Measurements from ENCODE around the gene CCDC92. TPM values are rescaled to one million over a fixed set of nuclear protein-coding genes. Genes with fewer than 3 reads are reported as not detected.

The CCDC92 gene
- total and polyA plus RNA-seq, 10 of the 15 experiments (the other 5 are each of a cell fraction or from before 2014, with no cell fraction given), result 0.53 to 11.8 (median 4.2) TPM

GRCh38 chr12:123938679-123939480 is 33.8 kb downstream of the CCDC92 start:
- RAD21 ChIA-PET (ENCODE audit: unreplicated experiment), result no interaction called here
- CTCF ChIA-PET, result interaction anchor here (1.0 to 1.6 kb wide), 4 partner anchors 9 to 23 kb away, joined by 3 to 5 read pairs (median 4); no protein-coding TSS in a partner anchor
- SMC1A ChIA-PET (ENCODE audit: uncharacterized antibody, unreplicated experiment), result no interaction called here
- Histone ChIP-seq H2AFZ (ENCODE audit: control insufficient read depth, low read depth, low read length) (no peak overlapping the region; the same call in 1 of the 2 replicates), H3K9ac (ENCODE audit: control insufficient read depth, insufficient read depth, low read length) (no peak overlapping the region), H3K27ac (ENCODE audit: control insufficient read depth, insufficient read depth) (no peak overlapping the region), H3K4me3 (no peak overlapping the region), H3K79me2 (ENCODE audit: control insufficient read depth, insufficient read depth, low read length) (no peaks in the 10 kb centered on the region), H3K9me3 (replicated peaks; ENCODE audit: control insufficient read depth, insufficient read depth, low read length) (no peaks in the 10 kb centered on the region; the same call in 1 of the 3 replicates), H3K4me2 (ENCODE audit: control insufficient read depth, insufficient read depth) (no peak overlapping the region), H3K4me1 (ENCODE audit: control insufficient read depth, insufficient read depth, low read length) (peaks cover 11% of the 10 kb centered on the region), H3K27me3 (replicated peaks in 1 of 2; ENCODE audit: control insufficient read depth in 2 of 2, insufficient read depth in 2 of 2, low read length in 1 of 2) (no peaks in the 10 kb centered on the region), H4K20me1 (ENCODE audit: control insufficient read depth, insufficient read depth) (no peaks in the 10 kb centered on the region), H3K36me3 (ENCODE audit: control insufficient read depth in 2 of 2, insufficient read depth in 2 of 2, low read length in 1 of 2) (no peaks in the 10 kb centered on the region)
- intact Hi-C loops (cut with micrococcal nuclease; ENCODE audit: unreplicated experiment) (no loop called here), in situ Hi-C loops (cut with MboI) (no loop called here)
- BruUV-seq (replicated peaks), result no TSS peak
- FAIRE-seq, result no peak
- POLR2A ChIA-PET, result no interaction called here
- no peak for DNase-seq (ENCODE audit: low read depth, low spot score)
- WGBS (ENCODE audit: insufficient coverage, insufficient replicate concordance, low lambda C conversion rate, missing lambda C conversion rate), result 60% methylated on average over 16 of the region's 16 CpGs
- ATAC-seq, result peak; percentile 46; the same call in 2 of the 3 replicates
- peak; percentile 11 to 40 (median 38); a peak in 5 of 6 replicates for TF ChIP-seq CTCF (IDR thresholded peaks at IDR 0.05 in 2 of 3, conservative IDR thresholded peaks at IDR 0.05 in 1 of 3; ENCODE audit: control insufficient read depth in 2 of 3, extremely low read depth in 1 of 3, insufficient read depth in 1 of 3, low read depth in 3 of 3, low read length in 3 of 3)
- no peak for TF ChIP-seq E4F1 (IDR thresholded peaks at IDR 0.05; ENCODE audit: borderline replicate concordance, partially characterized antibody)

Measured in GM12878 (cell line).